ENCODE results near the gene RIMBP3C.
A peak's percentile ranks its signal among the peaks of the same experiment; 100 is the strongest.

GRCh38 chr22:21587803-21588611, 36.7 kb upstream of the RIMBP3C start:
- TF ChIP-seq POLR2AphosphoS5 (IDR thresholded peaks at IDR 0.05; ENCODE audit: low read depth, low read length) (no peak), SPI1 (IDR thresholded peaks at IDR 0.05; ENCODE audit: low read depth, low read length) (peak; percentile 97)

Data from GM12891 (cell line).